NCI-H2196 (cell line): ENCODE measurements around the gene ASTN2.
A peak's percentile ranks its signal among the peaks of the same experiment; 100 is the strongest.

Experiments
- DNase-seq: peaks from one replicate; lab custom pipeline; 2025; ENCODE audit not compliant: unreplicated experiment; lab: John Stamatoyannopoulos, UW

The ASTN2 gene

GRCh38 chr9:116774421-116775180 is 640.3 kb downstream of the ASTN2 start:
- DNase-seq, result no peak

DNA sequence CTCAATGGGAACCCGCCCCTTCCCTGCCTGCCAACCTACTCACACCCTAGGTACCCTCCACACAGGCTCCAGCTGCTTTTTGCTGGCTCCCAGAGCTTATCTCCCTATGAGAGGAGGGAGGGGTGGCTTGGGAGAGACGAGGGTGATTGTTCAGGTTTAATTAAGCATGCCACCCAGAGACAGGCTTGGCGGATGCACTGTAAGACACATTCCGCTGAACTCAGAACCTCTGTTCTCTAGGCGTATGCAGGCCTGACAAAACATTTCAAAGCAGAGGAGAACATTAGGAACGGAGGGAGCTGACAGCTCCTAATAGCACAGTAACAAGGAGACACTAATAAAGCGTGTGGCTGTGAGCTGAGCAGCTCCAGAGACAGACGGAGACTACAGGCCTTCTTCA is 647.6 kb downstream of the ASTN2 start:
- DNase-seq, result peak; percentile 15

DNA sequence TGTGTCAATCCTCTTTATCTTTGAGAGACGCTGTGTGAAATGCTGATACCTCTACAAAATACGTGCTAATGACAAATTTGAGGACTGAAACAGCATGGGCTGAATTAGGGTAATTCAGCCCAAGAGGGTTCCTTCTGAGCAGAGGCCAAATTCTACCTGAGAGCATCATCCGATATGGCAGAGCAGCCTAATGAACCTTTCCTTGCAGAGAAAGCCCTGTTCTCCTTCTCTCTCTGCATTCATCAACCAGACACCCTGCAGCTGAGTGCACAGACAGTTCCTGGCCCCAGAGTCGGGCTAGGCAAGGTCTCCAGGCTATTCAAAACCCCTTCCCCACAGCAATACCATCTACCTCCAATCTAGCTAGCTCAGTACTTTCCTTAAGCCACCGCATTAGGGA is 649.8 kb downstream of the ASTN2 start:
- no peak for DNase-seq

GRCh38 chr9:116763770-116764169 is 651.1 kb downstream of the ASTN2 start:
- no peak for DNase-seq

- no peak for DNase-seq
These were observed 654.2 kb downstream of the ASTN2 start for GRCh38 chr9:116760636-116761035.

DNA sequence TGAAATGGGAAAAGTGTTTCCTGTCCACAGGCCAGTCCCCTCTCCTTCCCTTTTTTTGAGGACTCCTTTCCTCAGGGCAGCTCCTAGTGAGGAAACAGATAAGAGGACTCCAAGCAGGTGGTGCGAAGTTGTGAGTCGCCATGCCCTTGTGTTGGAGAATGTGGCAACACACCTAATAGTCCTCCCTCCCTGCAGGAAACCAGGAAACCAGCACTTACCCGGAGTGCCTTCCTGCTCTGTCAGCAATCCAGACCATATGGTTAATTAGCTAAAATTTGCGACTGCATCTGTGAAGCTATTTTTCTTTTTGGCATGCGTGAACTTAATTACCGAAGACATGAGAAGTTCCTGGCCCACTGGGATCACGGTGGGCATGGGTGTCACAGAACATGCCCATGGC is 657.8 kb downstream of the ASTN2 start:
- no peak for DNase-seq

DNA sequence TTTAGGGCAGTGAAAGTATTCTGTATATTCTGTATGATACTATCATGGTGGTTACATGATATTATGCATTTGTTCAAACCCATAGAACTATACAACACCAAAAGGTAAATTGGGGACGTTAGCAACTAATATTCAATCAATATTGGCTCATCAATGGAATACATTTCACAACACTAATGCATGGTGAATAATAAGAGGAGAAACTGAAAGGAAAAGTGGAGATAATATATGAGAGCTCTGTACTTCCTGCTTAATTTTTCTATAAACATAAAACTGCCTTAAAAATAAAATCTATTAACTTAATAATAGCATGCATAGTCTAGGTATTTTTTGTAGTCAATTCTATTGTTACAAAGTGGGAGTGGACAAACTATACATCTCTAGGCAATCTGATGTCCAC is 661.5 kb downstream of the ASTN2 start:
- DNase-seq, result no peak

- no peak for DNase-seq
These were observed 664.3 kb downstream of the ASTN2 start for GRCh38 chr9:116750510-116750909.

GRCh38 chr9:116749772-116750171 is 665.1 kb downstream of the ASTN2 start:
- DNase-seq, result no peak

DNA sequence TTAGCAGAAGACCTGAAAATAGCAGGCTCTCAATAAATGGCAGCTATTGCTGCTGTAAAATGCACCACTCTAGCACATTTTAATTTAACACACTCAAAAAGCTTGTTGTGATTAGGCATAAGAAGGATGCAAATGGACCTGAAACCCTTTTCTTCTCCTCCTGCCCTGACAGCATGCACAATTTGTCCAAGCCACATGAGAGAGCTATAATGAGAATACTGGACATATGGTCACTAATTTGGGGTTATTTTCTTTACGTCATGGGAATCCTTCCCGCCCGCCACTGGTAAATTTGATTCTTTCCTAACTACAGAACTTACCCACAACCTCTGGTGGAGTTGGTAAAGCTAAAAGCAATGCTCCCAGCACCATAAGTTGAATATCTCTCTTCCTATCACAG is 665.7 kb downstream of the ASTN2 start:
- no peak for DNase-seq

DNA sequence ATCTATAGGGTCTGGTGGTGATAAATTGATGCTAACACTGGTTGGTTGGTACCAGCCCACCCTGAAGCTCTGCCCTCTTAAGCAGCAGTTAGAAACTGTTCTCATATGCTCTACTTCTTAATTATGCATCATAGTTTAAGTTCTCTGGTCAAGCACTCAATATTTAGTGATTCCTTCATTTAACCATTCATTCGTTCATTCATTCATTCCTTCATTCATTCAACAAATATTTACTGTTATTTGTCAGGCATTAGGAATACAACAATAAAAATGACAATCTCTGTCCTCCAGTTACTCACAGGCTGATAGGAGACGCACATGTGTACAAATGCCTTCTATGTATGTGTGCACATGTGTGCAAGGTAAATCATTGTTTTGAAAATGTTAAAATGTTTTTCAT is 673.1 kb downstream of the ASTN2 start:
- no peak for DNase-seq

DNA sequence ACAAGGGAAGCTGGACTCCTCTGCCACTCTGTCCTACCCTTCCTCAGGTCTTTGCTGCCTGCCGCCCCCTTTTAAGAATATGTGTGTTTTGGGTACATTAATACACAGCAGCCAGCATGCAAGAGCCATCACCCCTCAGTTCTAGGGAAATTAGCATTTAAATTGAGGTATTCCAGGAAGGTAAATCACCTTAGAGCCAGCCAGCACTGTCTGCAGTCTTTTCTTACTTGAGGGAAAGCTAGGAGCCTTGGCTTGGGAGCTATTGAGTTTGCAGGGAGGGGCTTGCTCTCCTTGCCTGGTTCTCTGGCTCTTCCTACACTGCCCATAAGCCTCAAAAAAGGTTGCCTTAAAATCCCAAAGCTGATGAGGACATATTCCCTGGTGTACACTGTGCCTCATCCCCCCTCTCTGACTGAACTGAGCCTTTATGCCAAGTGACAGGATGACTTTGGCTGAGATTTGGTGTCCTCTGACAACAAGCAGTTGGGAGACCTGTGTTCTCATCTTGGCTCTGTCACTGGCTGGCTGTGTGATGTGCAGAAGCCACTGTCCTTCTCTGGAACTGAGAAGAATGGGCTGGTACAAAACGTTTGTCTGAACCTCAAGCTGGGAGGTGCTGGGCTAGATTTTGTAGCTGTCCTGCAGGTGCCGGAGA is 673.6 kb downstream of the ASTN2 start:
- no peak for DNase-seq

GRCh38 chr9:116737152-116737546 is 677.7 kb downstream of the ASTN2 start:
- peak; percentile 77 for DNase-seq

- DNase-seq, result no peak
These were observed 678.3 kb downstream of the ASTN2 start for GRCh38 chr9:116736399-116737151.

DNA sequence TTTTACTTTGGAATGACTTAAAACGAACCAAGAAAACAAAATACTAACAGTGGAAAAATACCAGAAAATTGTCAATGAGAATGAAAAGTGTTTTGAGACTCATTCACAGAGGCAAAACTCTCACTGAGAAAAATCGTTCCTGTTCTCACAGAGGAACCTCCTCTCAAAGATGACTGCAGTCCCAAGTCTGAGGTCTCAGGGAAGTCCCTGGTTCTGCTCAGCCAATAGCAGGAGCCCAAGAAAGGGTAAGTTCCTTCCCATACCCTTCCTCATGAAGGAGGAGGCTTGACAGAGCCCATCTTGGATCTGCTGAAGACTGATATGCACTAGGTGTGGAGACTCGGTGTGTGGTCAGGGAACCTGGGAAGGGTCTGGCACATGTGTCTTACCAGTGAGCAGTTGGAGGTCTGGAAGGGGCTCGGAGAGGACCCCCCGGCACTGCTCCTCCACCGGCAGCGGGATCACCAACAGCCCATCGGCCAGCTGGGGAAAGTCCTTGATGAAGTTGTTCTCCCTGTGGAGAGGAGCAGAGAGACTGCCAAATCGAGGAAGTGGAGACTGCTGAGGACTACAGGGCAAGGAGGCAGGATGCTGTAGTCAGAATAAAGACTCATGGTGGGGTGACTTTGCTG is 681.7 kb downstream of the ASTN2 start:
- no peak for DNase-seq

DNA sequence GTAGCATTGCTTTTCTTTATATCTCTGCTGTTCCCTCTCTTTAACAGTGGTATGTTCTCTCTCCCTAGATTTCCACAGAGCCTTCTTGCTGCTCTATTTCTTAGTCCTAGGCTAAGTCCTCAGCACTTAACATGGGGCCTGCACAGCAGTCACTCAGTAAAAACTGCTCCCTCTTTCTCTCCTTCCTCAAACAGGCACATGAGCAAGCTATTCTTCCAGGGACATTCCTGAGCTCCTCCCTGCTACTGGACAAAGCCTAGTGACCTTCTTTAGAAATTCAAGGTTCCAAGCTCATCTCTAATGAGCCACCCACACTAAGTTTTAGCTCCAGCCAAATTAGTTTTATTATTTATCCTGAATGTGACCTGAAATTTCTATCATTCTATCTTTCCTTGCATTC is 688.3 kb downstream of the ASTN2 start:
- no peak for DNase-seq

DNA sequence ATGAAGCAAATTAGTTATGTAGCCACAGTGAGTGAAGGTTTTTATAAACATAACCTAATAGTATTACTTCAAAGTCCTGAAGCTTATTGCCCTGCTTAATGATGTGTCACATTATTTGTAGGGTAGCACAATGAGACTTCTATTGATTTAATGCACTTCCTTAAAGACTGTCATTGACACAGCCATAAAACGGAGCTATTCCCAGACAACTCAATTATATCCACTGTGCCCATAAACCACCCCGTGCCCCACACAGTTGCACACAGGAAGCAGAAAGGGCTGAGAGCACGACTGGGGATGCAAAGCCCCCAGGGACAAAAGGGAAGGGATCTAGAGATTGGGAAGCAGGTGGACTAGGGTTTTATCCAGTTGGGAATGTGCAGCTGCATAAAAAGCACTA is 690.7 kb downstream of the ASTN2 start:
- no peak for DNase-seq

DNA sequence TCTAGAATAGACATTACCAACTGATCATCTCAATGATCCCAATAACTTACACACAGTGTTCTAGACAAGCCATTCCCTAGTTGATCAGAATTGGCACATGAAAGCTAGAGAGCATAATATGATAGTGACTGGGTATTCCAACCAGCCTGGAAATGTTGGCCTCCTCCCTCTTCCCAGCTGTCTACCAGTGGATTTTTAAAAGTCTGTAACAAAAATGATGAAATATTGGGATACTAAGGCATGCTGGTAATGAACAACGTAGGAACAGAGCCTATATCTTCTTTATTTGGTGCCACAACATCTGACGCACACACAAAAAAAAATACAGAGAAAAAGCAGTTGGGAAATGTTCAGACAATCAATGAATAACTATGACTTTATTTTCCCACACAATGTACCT is 692.9 kb downstream of the ASTN2 start:
- DNase-seq, result no peak

GRCh38 chr9:116721411-116721810 is 693.4 kb downstream of the ASTN2 start:
- DNase-seq, result no peak

DNA sequence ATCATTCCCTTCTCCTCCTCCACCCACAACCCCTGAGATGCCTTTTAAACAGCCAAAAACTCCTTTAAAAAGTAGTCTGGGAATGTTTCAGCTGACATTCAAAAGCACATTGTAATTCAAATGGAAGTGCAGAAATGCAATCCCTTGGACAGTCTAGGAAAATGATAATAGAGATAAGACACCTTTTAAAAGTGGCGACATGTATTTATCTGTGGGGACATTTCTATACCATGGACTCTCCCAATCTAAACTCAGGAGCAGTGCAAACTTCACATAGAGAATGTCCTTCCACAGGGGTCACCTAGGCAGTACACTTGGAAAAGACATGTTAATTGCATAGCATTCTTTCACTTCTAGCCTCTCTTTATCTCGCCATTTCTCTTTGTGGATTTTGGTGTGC is 694.7 kb downstream of the ASTN2 start:
- DNase-seq, result no peak

DNA sequence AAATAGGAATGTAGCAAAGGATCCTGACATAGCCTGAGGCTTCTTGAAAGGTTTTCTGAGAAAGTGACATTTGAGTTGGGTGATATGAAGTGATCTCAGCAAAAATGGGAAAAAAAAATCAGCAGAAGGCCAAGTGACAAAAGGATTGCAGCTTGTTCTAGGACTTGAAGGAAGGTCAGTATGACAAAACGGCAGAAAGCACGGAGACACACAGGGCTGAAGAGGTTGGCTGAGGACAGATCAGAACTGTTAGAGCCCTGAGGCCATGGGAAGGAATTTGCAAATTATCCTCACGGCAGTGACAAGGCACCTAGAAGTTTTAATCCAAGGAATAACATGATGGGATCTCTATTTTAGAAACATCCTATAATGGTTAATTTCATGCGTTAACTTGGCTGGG is 696.7 kb downstream of the ASTN2 start:
- no peak for DNase-seq

DNA sequence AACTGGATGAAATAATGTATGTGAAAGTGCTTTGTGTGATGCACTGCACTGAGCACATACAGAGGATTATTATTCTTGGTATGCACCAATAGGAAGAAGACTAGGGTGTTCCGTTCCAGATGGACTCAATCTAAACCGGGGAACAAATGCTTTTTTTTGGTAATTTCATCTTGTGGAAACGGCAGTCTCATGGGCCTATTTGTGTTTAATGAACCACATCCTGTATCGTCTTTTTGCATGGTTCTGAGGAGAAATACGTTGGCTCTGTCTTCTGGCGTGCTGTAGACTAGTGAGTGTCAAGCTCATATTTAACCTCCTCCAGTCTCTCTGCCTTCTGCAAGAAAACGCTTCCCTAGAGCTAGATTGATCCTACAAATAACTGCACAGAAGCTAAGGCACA is 697.7 kb downstream of the ASTN2 start:
- DNase-seq, result no peak
